Transverse colon (tissue), 4 donors: ENCODE data around the gene CAMK1G. TPM values are rescaled to one million over a fixed set of nuclear protein-coding genes. Genes with fewer than 3 reads are reported as not detected.

ENCODE experiments used
- DNase-seq: peaks from one replicate; pipeline ENCODE4 v3.0.0-alpha.2; 2019
- H3K27ac ChIP-seq, 4 donors: fragments of 200-600 bp; sonication (generic); 2 replicates each; pipeline ENCODE4 v1.5.1; 2016 to 2018; ENCODE audit warnings: inconsistent platforms in 4 of 4
- H3K27me3 ChIP-seq: fragments of 200-600 bp; sonication (generic); 2 replicates; pipeline ENCODE4 v1.5.1; 2017; ENCODE audit warnings: inconsistent platforms
- H3K36me3 ChIP-seq, 4 donors: fragments of 200-600 bp; sonication (generic); 2 replicates each; pipeline ENCODE4 v1.5.1; 2017 to 2019; ENCODE audit warnings: inconsistent platforms in 4 of 4
- H3K4me1 ChIP-seq, 4 donors: fragments of 200-600 bp; sonication (generic); 2 replicates each; pipeline ENCODE4 v1.5.1; 2017 to 2020; ENCODE audit warnings: inconsistent platforms in 4 of 4
- H3K4me3 ChIP-seq, 4 donors: fragments of 200-600 bp; sonication (generic); 1 replicate in 1 of 4; 2 replicates in 3 of 4; pipeline versions ENCODE4 v1.5.1 to v1.6.1; 2017 to 2019; ENCODE audit warnings: inconsistent platforms in 4 of 4
- H3K9me3 ChIP-seq, 2 donors: fragments of 200-600 bp; sonication (generic); 2 replicates each; pipeline ENCODE4 v1.5.1; 2017 to 2019; ENCODE audit warnings: inconsistent platforms in 2 of 2
- EP300 ChIP-seq: sonication (generic); formaldehyde crosslinking; IDR thresholded peaks from one replicate; pipeline ENCODE4 v1.6.1; 2017; ENCODE audit warnings: antibody characterized with exemption, low read depth
- POLR2A ChIP-seq: fragments of 450-650 bp; IDR thresholded peaks from one replicate; pipeline ENCODE4 v1.6.1; 2016; ENCODE audit warnings: antibody characterized with exemption, mild to moderate bottlenecking, moderate library complexity
- POLR2AphosphoS5 ChIP-seq, 3 donors: sonication (generic); formaldehyde crosslinking; IDR thresholded peaks; one replicate each; pipeline ENCODE4 v1.6.1; 2016; ENCODE audit warnings: antibody characterized with exemption in 3 of 3
- WGBS, 2 donors: methylation state at CpG; one replicate each; pipeline ENCODE4 v1.1.5; 2018; ENCODE audit warnings: low coverage in 1 of 2; 5-methylcytosine and 5-hydroxymethylcytosine counted together
- in situ Hi-C, 4 donors: fragments of 200-750 bp; cut with MboI; loops; one replicate each; pipeline versions ENCODE4 v1.15.0 to v1.15.1; 2017; ENCODE audit warnings: low sequenced_read_pairs in 3 of 4, low pct_ligation_motif_present in 1 of 4, low pct_unique_long_range_greater_than_20kb in 1 of 4
- intact Hi-C: fragments of 100-400 bp; cut with DNase I; formaldehyde crosslinking; loops from one replicate; pipeline ENCODE4 v1.15.1; 2023; ENCODE audit warnings: low total_unique reads
- total RNA-seq, 4 donors: library from RNA; depleted of rRNA; stranded (reverse); fragments of >200 nt; gene quantifications; one replicate each; pipeline ENCODE4 v1.1.0, GENCODE V29; 2016
- TF ChIP-seq, protein P1 (sequence below), 5 experiments: fragments of 200-600 bp in 3 of 5; fragments of 450-650 bp in 2 of 5; sonication (generic) in 3 of 5; IDR thresholded peaks; 1 replicate in 2 of 5; 2 replicates in 3 of 5; pipeline ENCODE4 v1.5.1; 2016 to 2017; ENCODE audit warnings: antibody characterized with exemption in 5 of 5, inconsistent platforms in 3 of 5, mild to moderate bottlenecking in 2 of 5, moderate library complexity in 1 of 5

The CAMK1G gene
- total RNA-seq, 4 donors from 2014 or later: not detected

GRCh38 chr1:209539576-209539975 is 43.9 kb upstream of the CAMK1G start:
- Histone ChIP-seq H3K4me1 (no peaks in the 10 kb centered on the region), H3K27me3 (peaks cover 8% of the 10 kb centered on the region), H3K36me3 (no peaks in the 10 kb centered on the region), H3K9me3 (no peaks in the 10 kb centered on the region), H3K4me3 (no peak overlapping the region), H3K27ac (no peak overlapping the region)
- DNase-seq: no peak
- intact Hi-C loops (no loop called here), in situ Hi-C loops (no loop called here)
- no peak for TF ChIP-seq EP300
- TF ChIP-seq, protein P1, sequence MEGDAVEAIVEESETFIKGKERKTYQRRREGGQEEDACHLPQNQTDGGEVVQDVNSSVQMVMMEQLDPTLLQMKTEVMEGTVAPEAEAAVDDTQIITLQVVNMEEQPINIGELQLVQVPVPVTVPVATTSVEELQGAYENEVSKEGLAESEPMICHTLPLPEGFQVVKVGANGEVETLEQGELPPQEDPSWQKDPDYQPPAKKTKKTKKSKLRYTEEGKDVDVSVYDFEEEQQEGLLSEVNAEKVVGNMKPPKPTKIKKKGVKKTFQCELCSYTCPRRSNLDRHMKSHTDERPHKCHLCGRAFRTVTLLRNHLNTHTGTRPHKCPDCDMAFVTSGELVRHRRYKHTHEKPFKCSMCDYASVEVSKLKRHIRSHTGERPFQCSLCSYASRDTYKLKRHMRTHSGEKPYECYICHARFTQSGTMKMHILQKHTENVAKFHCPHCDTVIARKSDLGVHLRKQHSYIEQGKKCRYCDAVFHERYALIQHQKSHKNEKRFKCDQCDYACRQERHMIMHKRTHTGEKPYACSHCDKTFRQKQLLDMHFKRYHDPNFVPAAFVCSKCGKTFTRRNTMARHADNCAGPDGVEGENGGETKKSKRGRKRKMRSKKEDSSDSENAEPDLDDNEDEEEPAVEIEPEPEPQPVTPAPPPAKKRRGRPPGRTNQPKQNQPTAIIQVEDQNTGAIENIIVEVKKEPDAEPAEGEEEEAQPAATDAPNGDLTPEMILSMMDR (IDR thresholded peaks at IDR 0.05): no peak
- TF ChIP-seq POLR2A: no peak
- no peak for TF ChIP-seq POLR2AphosphoS5 (IDR thresholded peaks at IDR 0.05)

GRCh38 chr1:209542585-209542984 is 40.9 kb upstream of the CAMK1G start:
- Histone ChIP-seq H3K4me1 (no peaks in the 10 kb centered on the region), H3K27me3 (peaks cover 8% of the 10 kb centered on the region), H3K4me3 (no peak overlapping the region), H3K27ac (no peak overlapping the region), H3K36me3 (no peaks in the 10 kb centered on the region), H3K9me3 (no peaks in the 10 kb centered on the region)
- intact Hi-C loops: no loop called here
- no peak for DNase-seq
- no peak for TF ChIP-seq POLR2A
- TF ChIP-seq EP300: no peak
- TF ChIP-seq, protein P1 (IDR thresholded peaks at IDR 0.05): no peak
- TF ChIP-seq POLR2AphosphoS5 (IDR thresholded peaks at IDR 0.05): no peak
- in situ Hi-C loops: no loop called here

DNA sequence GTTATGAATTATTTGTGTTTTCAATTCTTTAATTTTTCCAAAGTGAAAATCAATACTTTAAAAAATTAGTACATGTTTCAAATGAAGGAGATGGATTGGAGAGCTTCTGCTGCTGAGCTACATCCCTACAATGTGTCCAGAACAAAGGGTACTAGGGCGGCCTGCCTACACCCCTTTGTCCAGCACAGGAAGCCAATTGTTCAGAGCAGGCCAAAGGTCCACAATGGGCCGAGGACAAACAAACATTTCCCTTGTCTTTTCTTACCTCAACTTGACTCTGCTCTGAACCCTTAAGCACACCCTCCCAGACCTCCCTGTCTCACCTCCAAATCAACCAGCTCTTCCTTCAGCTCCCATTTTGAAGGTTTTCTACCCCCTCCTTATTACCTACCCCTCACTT is 39.4 kb upstream of the CAMK1G start:
- H3K27ac ChIP-seq: no peak overlapping the region
- intact Hi-C loops: no loop called here
- no peaks in the 10 kb centered on the region for H3K36me3 ChIP-seq
- H3K9me3 ChIP-seq: no peaks in the 10 kb centered on the region
- WGBS, 2 donors: 61% methylated on average over 2 of the region's 2 CpGs; no CpG with 5 or more reads in 1 of the 2 donors
- H3K4me1 ChIP-seq: no peaks in the 10 kb centered on the region
- no peak for DNase-seq
- H3K27me3 ChIP-seq: peaks cover 8% of the 10 kb centered on the region
- no peak overlapping the region for H3K4me3 ChIP-seq
- no peak for TF ChIP-seq POLR2AphosphoS5 (IDR thresholded peaks at IDR 0.05)
- TF ChIP-seq, protein P1 (IDR thresholded peaks at IDR 0.05): no peak
- TF ChIP-seq POLR2A: no peak
- TF ChIP-seq EP300: no peak
- in situ Hi-C loops: no loop called here

GRCh38 chr1:209545423-209545822 is 38.1 kb upstream of the CAMK1G start:
- intact Hi-C loops: no loop called here
- Histone ChIP-seq H3K4me3 (no peak overlapping the region), H3K27ac (no peak overlapping the region), H3K9me3 (no peaks in the 10 kb centered on the region), H3K4me1 (no peaks in the 10 kb centered on the region), H3K36me3 (no peaks in the 10 kb centered on the region), H3K27me3 (no peaks in the 10 kb centered on the region)
- WGBS, 2 donors: 75 to 88% methylated on average over 2 to 3 of the region's 3 CpGs
- in situ Hi-C loops: no loop called here
- TF ChIP-seq, protein P1 (IDR thresholded peaks at IDR 0.05): no peak
- TF ChIP-seq POLR2A (no peak), POLR2AphosphoS5 (IDR thresholded peaks at IDR 0.05) (no peak), EP300 (no peak)
- no peak for DNase-seq
